HL-60/S4 (cell line): Measurements from ENCODE around the gene TMEM79.

ENCODE experiments used
- in situ Hi-C: fragments of 300-500 bp; cut with MboI; formaldehyde crosslinking; loops from 2 replicates; pipeline ENCODE4 v1.14.3; 2022; ENCODE audit warnings: low sequenced_read_pairs

The TMEM79 gene

GRCh38 chr1:156284112-156284511, at the start of gene TMEM79:
Gene TMEM79 (plus strand): TSS chr1:156284325. CDS start chr1:156285227, 902 bp downstream.
- in situ Hi-C loops: no loop called here

- in situ Hi-C loops: no loop called here
Measured at GRCh38 chr1:156236164-156236563, 48.0 kb upstream of the TMEM79 start.

- in situ Hi-C loops: no loop called here
Measured at GRCh38 chr1:156238248-156238647, 45.9 kb upstream of the TMEM79 start.

GRCh38 chr1:156241311-156241811, 42.8 kb upstream of the TMEM79 start:
- in situ Hi-C loops: no loop called here

- in situ Hi-C loops: no loop called here
Measured at GRCh38 chr1:156241926-156242325, 42.2 kb upstream of the TMEM79 start, which contains the start of gene BGLAP. Gene BGLAP (plus strand): TSS chr1:156242184. CDS start chr1:156242232, 48 bp downstream.

GRCh38 chr1:156242738-156243137, 41.4 kb upstream of the TMEM79 start:
- in situ Hi-C loops: no loop called here

- in situ Hi-C loops: no loop called here
Measured at GRCh38 chr1:156244126-156244525, 40.0 kb upstream of the TMEM79 start.

- in situ Hi-C loops: no loop called here
Measured at GRCh38 chr1:156244712-156245111, 39.4 kb upstream of the TMEM79 start.

- in situ Hi-C loops: no loop called here
Measured at GRCh38 chr1:156245451-156246232, 38.5 kb upstream of the TMEM79 start.

- in situ Hi-C loops: no loop called here
Measured at GRCh38 chr1:156246241-156246780, 37.8 kb upstream of the TMEM79 start.

GRCh38 chr1:156246781-156247459, 37.2 kb upstream of the TMEM79 start:
- in situ Hi-C loops: no loop called here

- in situ Hi-C loops: no loop called here
Measured at GRCh38 chr1:156247460-156248322, 36.4 kb upstream of the TMEM79 start, which contains the start of gene PAQR6. Gene PAQR6 (minus strand): TSS chr1:156248056. CDS start chr1:156246731, 1,325 bp downstream.

- in situ Hi-C loops: no loop called here
Measured at GRCh38 chr1:156248323-156248683, 35.8 kb upstream of the TMEM79 start.

GRCh38 chr1:156249593-156249992, 34.5 kb upstream of the TMEM79 start:
- in situ Hi-C loops: no loop called here

GRCh38 chr1:156251527-156251926, 32.6 kb upstream of the TMEM79 start:
- in situ Hi-C loops: no loop called here

GRCh38 chr1:156253634-156254033, 30.5 kb upstream of the TMEM79 start:
- in situ Hi-C loops: no loop called here

- in situ Hi-C loops: no loop called here
Measured at GRCh38 chr1:156257711-156258110, 26.4 kb upstream of the TMEM79 start.

GRCh38 chr1:156258859-156259258, 25.3 kb upstream of the TMEM79 start:
- in situ Hi-C loops: no loop called here

GRCh38 chr1:156259805-156260204, 24.3 kb upstream of the TMEM79 start:
- in situ Hi-C loops: no loop called here

GRCh38 chr1:156260896-156261295, 23.2 kb upstream of the TMEM79 start:
- in situ Hi-C loops: no loop called here
